Spleen (tissue), 7 donors: ENCODE results near the gene CFP.

Experiments
- CTCF ChIP-seq, 11 experiments: fragments of 200-600 bp in 7 of 11; fragments of 450-650 bp in 4 of 11; sonication (generic) in 4 of 11; IDR thresholded peaks in 8 of 11; conservative IDR thresholded peaks in 3 of 11; 1 replicate in 7 of 11; 2 replicates in 4 of 11; pipeline versions ENCODE4 v1.4.0 to v1.8.0; 2016 to 2021; ENCODE audit warnings: antibody characterized with exemption in 11 of 11, inconsistent platforms in 4 of 11, mild to moderate bottlenecking in 1 of 11
- POLR2A ChIP-seq, 3 donors: fragments of 450-650 bp; IDR thresholded peaks; one replicate each; pipeline ENCODE4 v1.5.1; 2017; ENCODE audit warnings: antibody characterized with exemption in 3 of 3, mild to moderate bottlenecking in 1 of 3
- POLR2AphosphoS5 ChIP-seq, 3 donors: sonication (generic); formaldehyde crosslinking; IDR thresholded peaks; one replicate each; pipeline ENCODE4 v1.5.1; 2017; ENCODE audit warnings: antibody characterized with exemption in 3 of 3
- donor health status: DM: no; HTN: no; CAD: no; lungs with moderate emphysema.
- donor health status: DM: no; HTN: no; CAD: no.
- donor health status: DM: no; HTN: no; CAD: no.

- TF ChIP-seq CTCF (IDR thresholded peaks at IDR 0.05 in 8 of 11, conservative IDR thresholded peaks at IDR 0.05 in 3 of 11) (no peak), POLR2A (IDR thresholded peaks at IDR 0.05) (no peak), POLR2AphosphoS5 (IDR thresholded peaks at IDR 0.05) (no peak)
Measured at GRCh38 chrX:47649271-47649670, 19.5 kb upstream of the CFP start.
